PC-3 (cell line): ENCODE data around the gene KIAA0930.

Experiments used
- EZH2 ChIP-seq: fragments of 300-600 bp; sonication (generic); IDR thresholded peaks from one replicate; pipeline ENCODE4 v1.6.1; 2017; ENCODE audit warnings: antibody characterized with exemption, mild to moderate bottlenecking, low read length; ENCODE audit not compliant: unreplicated experiment
- TF ChIP-seq, protein P1 (sequence below): fragments of 300-600 bp; sonication (generic); conservative IDR thresholded peaks from 2 replicates; pipeline ENCODE4 v1.5.1; 2017; ENCODE audit warnings: antibody characterized with exemption, low read depth, mild to moderate bottlenecking, low read length

- TF ChIP-seq, protein P1, sequence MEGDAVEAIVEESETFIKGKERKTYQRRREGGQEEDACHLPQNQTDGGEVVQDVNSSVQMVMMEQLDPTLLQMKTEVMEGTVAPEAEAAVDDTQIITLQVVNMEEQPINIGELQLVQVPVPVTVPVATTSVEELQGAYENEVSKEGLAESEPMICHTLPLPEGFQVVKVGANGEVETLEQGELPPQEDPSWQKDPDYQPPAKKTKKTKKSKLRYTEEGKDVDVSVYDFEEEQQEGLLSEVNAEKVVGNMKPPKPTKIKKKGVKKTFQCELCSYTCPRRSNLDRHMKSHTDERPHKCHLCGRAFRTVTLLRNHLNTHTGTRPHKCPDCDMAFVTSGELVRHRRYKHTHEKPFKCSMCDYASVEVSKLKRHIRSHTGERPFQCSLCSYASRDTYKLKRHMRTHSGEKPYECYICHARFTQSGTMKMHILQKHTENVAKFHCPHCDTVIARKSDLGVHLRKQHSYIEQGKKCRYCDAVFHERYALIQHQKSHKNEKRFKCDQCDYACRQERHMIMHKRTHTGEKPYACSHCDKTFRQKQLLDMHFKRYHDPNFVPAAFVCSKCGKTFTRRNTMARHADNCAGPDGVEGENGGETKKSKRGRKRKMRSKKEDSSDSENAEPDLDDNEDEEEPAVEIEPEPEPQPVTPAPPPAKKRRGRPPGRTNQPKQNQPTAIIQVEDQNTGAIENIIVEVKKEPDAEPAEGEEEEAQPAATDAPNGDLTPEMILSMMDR, result no peak
- TF ChIP-seq EZH2, result no peak
Observed at GRCh38 chr22:45211435-45211834, 29.3 kb downstream of the KIAA0930 start.
